Measurements from ENCODE around the gene RSPH6A. TPM values are rescaled to one million over a fixed set of nuclear protein-coding genes. Genes with fewer than 3 reads are reported as not detected.
A peak's percentile ranks its signal among the peaks of the same experiment; 100 is the strongest.

RSPH6A gene
- total RNA-seq (0.17 TPM in 1 of 2 replicates, not detected in the other), polyA plus RNA-seq (not detected in 2 replicates), polyA minus RNA-seq (ENCODE audit: low replicate concordance) (not detected in 2 replicates)
- polyA plus RNA-seq (2012): not detected in 2 replicates

- no peak within 1 kb of the TSS for H3K4me3 ChIP-seq (replicated peaks in 1 of 4; ENCODE audit: control extremely low read depth in 1 of 4, insufficient read depth in 1 of 4, low read depth in 3 of 4, low read length in 4 of 4)
- no peak for DNase-seq (ENCODE audit: low read depth in 2 of 2)
- H3K9me3 ChIP-seq (ENCODE audit: control insufficient read depth, insufficient read depth, low read depth, low read length): no peaks in the 10 kb centered on the region
- H3K27ac ChIP-seq (ENCODE audit: insufficient read depth, low read length): no peak within 1 kb of the TSS
- H4K20me1 ChIP-seq (ENCODE audit: control insufficient read depth, extremely low read depth, insufficient read depth, low read length): no peaks in the 10 kb centered on the region
- H3K4me1 ChIP-seq (ENCODE audit: control insufficient read depth, extremely low read depth, insufficient read depth, low read length): peaks cover 8% of the 10 kb centered on the region
- H3K36me3 ChIP-seq (ENCODE audit: control insufficient read depth, insufficient read depth, low read length): peaks cover 4% of the 10 kb centered on the region
- H2AFZ ChIP-seq (ENCODE audit: low read length): no peak within 1 kb of the TSS
- no peak within 1 kb of the TSS for H3K4me2 ChIP-seq (ENCODE audit: extremely low read depth, insufficient read depth, low read length)
- H3K9ac ChIP-seq (ENCODE audit: insufficient read depth, low read length): no peak within 1 kb of the TSS
- no peak for TF ChIP-seq EZH2 (IDR thresholded peaks at IDR 0.05; ENCODE audit: low read length, missing control alignments)
- TF ChIP-seq CTCF (conservative IDR thresholded peaks at IDR 0.05 in 1 of 2, IDR thresholded peaks at IDR 0.05 in 1 of 2; ENCODE audit: low read depth in 1 of 2, low read length in 2 of 2): no peak
- H3K27me3 ChIP-seq (ENCODE audit: control insufficient read depth, insufficient read depth, low read length): no peaks in the 10 kb centered on the region
- no peaks in the 10 kb centered on the region for H3K79me2 ChIP-seq (ENCODE audit: control insufficient read depth, insufficient read depth, low read length)
These were observed at the start of gene RSPH6A for GRCh38 chr19:45814851-45815480. Gene RSPH6A, minus strand, starts transcription at chr19:45815308. Its CDS starts 132 bp downstream, at chr19:45815176.

- no peak overlapping the region for H3K27ac ChIP-seq (ENCODE audit: insufficient read depth, low read length)
- no peak overlapping the region for H2AFZ ChIP-seq (ENCODE audit: low read length)
- H4K20me1 ChIP-seq (ENCODE audit: control insufficient read depth, extremely low read depth, insufficient read depth, low read length): no peaks in the 10 kb centered on the region
- H3K4me2 ChIP-seq (ENCODE audit: extremely low read depth, insufficient read depth, low read length): no peak overlapping the region
- no peak overlapping the region for H3K4me3 ChIP-seq (replicated peaks in 1 of 4; ENCODE audit: control extremely low read depth in 1 of 4, insufficient read depth in 1 of 4, low read depth in 3 of 4, low read length in 4 of 4)
- H3K9ac ChIP-seq (ENCODE audit: insufficient read depth, low read length): no peak overlapping the region
- H3K9me3 ChIP-seq (ENCODE audit: control insufficient read depth, insufficient read depth, low read depth, low read length): no peaks in the 10 kb centered on the region
- TF ChIP-seq EZH2 (IDR thresholded peaks at IDR 0.05; ENCODE audit: low read length, missing control alignments) (peak; percentile 91), CTCF (conservative IDR thresholded peaks at IDR 0.05 in 1 of 2, IDR thresholded peaks at IDR 0.05 in 1 of 2; ENCODE audit: low read depth in 1 of 2, low read length in 2 of 2) (no peak)
- H3K27me3 ChIP-seq (ENCODE audit: control insufficient read depth, insufficient read depth, low read length): peaks cover 35% of the 10 kb centered on the region
- no peaks in the 10 kb centered on the region for H3K4me1 ChIP-seq (ENCODE audit: control insufficient read depth, extremely low read depth, insufficient read depth, low read length)
- peaks cover under 1% of the 10 kb centered on the region for H3K36me3 ChIP-seq (ENCODE audit: control insufficient read depth, insufficient read depth, low read length)
- peaks cover 23% of the 10 kb centered on the region for H3K79me2 ChIP-seq (ENCODE audit: control insufficient read depth, insufficient read depth, low read length)
- DNase-seq (ENCODE audit: low read depth in 2 of 2): no peak
These were observed 49.5 kb upstream of the RSPH6A start for GRCh38 chr19:45864629-45865082.

- peaks cover 35% of the 10 kb centered on the region for H3K27me3 ChIP-seq (ENCODE audit: control insufficient read depth, insufficient read depth, low read length)
- H4K20me1 ChIP-seq (ENCODE audit: control insufficient read depth, extremely low read depth, insufficient read depth, low read length): no peaks in the 10 kb centered on the region
- no peaks in the 10 kb centered on the region for H3K4me1 ChIP-seq (ENCODE audit: control insufficient read depth, extremely low read depth, insufficient read depth, low read length)
- peak; percentile 15 to 24 for DNase-seq (ENCODE audit: low read depth in 2 of 2)
- H3K79me2 ChIP-seq (ENCODE audit: control insufficient read depth, insufficient read depth, low read length): peaks cover 26% of the 10 kb centered on the region
- peak within 1 kb of the TSS; percentile 75 for H3K4me2 ChIP-seq (ENCODE audit: extremely low read depth, insufficient read depth, low read length)
- H3K4me3 ChIP-seq (replicated peaks in 1 of 4; ENCODE audit: control extremely low read depth in 1 of 4, insufficient read depth in 1 of 4, low read depth in 3 of 4, low read length in 4 of 4): peak within 1 kb of the TSS; percentile 27 to 49 (median 38)
- H3K27ac ChIP-seq (ENCODE audit: insufficient read depth, low read length): no peak within 1 kb of the TSS
- peak; percentile 66 for TF ChIP-seq EZH2 (IDR thresholded peaks at IDR 0.05; ENCODE audit: low read length, missing control alignments)
- TF ChIP-seq CTCF (conservative IDR thresholded peaks at IDR 0.05 in 1 of 2, IDR thresholded peaks at IDR 0.05 in 1 of 2; ENCODE audit: low read depth in 1 of 2, low read length in 2 of 2): peak; percentile 26 to 45
- H3K9ac ChIP-seq (ENCODE audit: insufficient read depth, low read length): no peak within 1 kb of the TSS
- H2AFZ ChIP-seq (ENCODE audit: low read length): peak within 1 kb of the TSS; percentile 80
- no peaks in the 10 kb centered on the region for H3K9me3 ChIP-seq (ENCODE audit: control insufficient read depth, insufficient read depth, low read depth, low read length)
- H3K36me3 ChIP-seq (ENCODE audit: control insufficient read depth, insufficient read depth, low read length): peaks cover 3% of the 10 kb centered on the region
These were observed 48.9 kb upstream of the RSPH6A start, which contains the start of gene FOXA3 for GRCh38 chr19:45863840-45864628. Gene FOXA3, plus strand, starts transcription at chr19:45864326. Its CDS starts 131 bp downstream, at chr19:45864457.

Measured in fibroblast of lung (primary cell).